Endothelial cell of umbilical vein (primary cell): ENCODE measurements around the gene BRWD1. TPM values are rescaled to one million over a fixed set of nuclear protein-coding genes. Genes with fewer than 3 reads are reported as not detected.

ENCODE experiments used
- BruUV-seq: library from RNA; stranded (reverse); fragments of 400-500 nt; replicated peaks from 2 replicates; lab custom pipeline; 2021; lab: Mats Ljungman, UMichigan
- CTCF ChIA-PET: fragments of 300-600, 350-600 bp; sonication (Branson Sonifier 250); formaldehyde crosslinking; loops from one replicate; lab custom pipeline; 2021; ENCODE audit warnings: antibody characterized with exemption, inconsistent platforms; lab: Charles Lee
- POLR2A ChIA-PET: fragments of 300-600, 350-600 bp; sonication (Branson Sonifier 250); formaldehyde crosslinking; loops from one replicate; lab custom pipeline; 2021; ENCODE audit warnings: antibody characterized with exemption, inconsistent platforms; lab: Charles Lee
- DNase-seq: peaks from one replicate; pipeline ENCODE4 v3.0.0-alpha.2; 2011; ENCODE audit warnings: low read depth, low spot score
- FAIRE-seq: peaks from 2 replicates; lab custom pipeline; 2011; peaks lifted over from hg19 to GRCh38; lab: Jason Lieb, UNC
- H2AFZ ChIP-seq: 2 replicates; pipeline ENCODE4 v1.6.0; 2012; ENCODE audit warnings: low read depth, low read length, control low read depth, inconsistent platforms
- H3K27ac ChIP-seq: 2 replicates; pipeline ENCODE4 v1.5.1; 2011; ENCODE audit warnings: low read depth, mild to moderate bottlenecking, control low read depth, low read length, moderate library complexity; ENCODE audit not compliant: insufficient read depth
- H3K27me3 ChIP-seq, 2 experiments: 2 replicates each; pipeline versions ENCODE4 v1.6.0 to v1.6.1; 2011; ENCODE audit warnings: low read length in 2 of 2, mixed read lengths in 1 of 2; ENCODE audit not compliant: control insufficient read depth in 2 of 2, insufficient read depth in 2 of 2
- H3K36me3 ChIP-seq, 2 experiments: 2 replicates in 1 of 2; 3 replicates in 1 of 2; pipeline ENCODE4 v1.5.1; 2011; ENCODE audit warnings: low read length in 2 of 2, mild to moderate bottlenecking in 1 of 2, moderate library complexity in 1 of 2; ENCODE audit not compliant: control insufficient read depth in 2 of 2, insufficient read depth in 2 of 2; ENCODE audit errors: extremely low read depth in 1 of 2
- H3K4me1 ChIP-seq: 3 replicates; pipeline ENCODE4 v1.5.1; 2011; ENCODE audit warnings: mild to moderate bottlenecking, low read length; ENCODE audit not compliant: control insufficient read depth, insufficient read depth; ENCODE audit errors: extremely low read depth
- H3K4me2 ChIP-seq: 2 replicates; pipeline ENCODE4 v1.6.1; 2011; ENCODE audit warnings: low read length, control low read depth, mixed read lengths; ENCODE audit not compliant: insufficient read depth
- H3K4me3 ChIP-seq, 3 experiments: fragments of 200-600 bp in 1 of 3; sonication (generic), shearing (Covaris generic) in 1 of 3; replicated peaks in 1 of 3; 2 replicates each; pipeline ENCODE4 v1.5.1; 2011 to 2016; ENCODE audit warnings: control low read depth in 3 of 3, low read length in 3 of 3, mild to moderate bottlenecking in 2 of 3, inconsistent platforms in 1 of 3, low read depth in 1 of 3, moderate library complexity in 1 of 3; ENCODE audit not compliant: insufficient read depth in 1 of 3
- H3K79me2 ChIP-seq: 2 replicates; pipeline ENCODE4 v1.6.0; 2012; ENCODE audit warnings: low read length, inconsistent platforms; ENCODE audit not compliant: control insufficient read depth, insufficient read depth
- H3K9ac ChIP-seq: replicated peaks from 2 replicates; pipeline ENCODE3; 2011; ENCODE audit warnings: low read length, control low read depth; ENCODE audit not compliant: insufficient read depth; ENCODE audit errors: extremely low read depth
- H3K9me1 ChIP-seq: replicated peaks from 3 replicates; pipeline ENCODE4 v1.6.0; 2011; ENCODE audit warnings: mild to moderate bottlenecking, low read length; ENCODE audit not compliant: control insufficient read depth, insufficient read depth; ENCODE audit errors: extremely low read depth
- H3K9me3 ChIP-seq: replicated peaks from 2 replicates; pipeline ENCODE4 v1.5.1; 2012; ENCODE audit warnings: low read length, inconsistent platforms; ENCODE audit not compliant: control insufficient read depth, insufficient read depth
- H4K20me1 ChIP-seq: replicated peaks from 2 replicates; pipeline ENCODE3; 2011; ENCODE audit warnings: mild to moderate bottlenecking, low read length; ENCODE audit not compliant: control insufficient read depth, insufficient read depth; ENCODE audit errors: extremely low read depth
- EZH2 ChIP-seq: IDR thresholded peaks from 2 replicates; pipeline ENCODE4 v1.6.1; 2012; ENCODE audit warnings: borderline replicate concordance, low read depth, mild to moderate bottlenecking, moderate library complexity, low read length, inconsistent platforms; ENCODE audit not compliant: severe bottlenecking
- FOS ChIP-seq: IDR thresholded peaks from 2 replicates; pipeline ENCODE4 v1.6.1; 2011; ENCODE audit warnings: mild to moderate bottlenecking, low read length, moderate library complexity, borderline replicate concordance; ENCODE audit not compliant: insufficient read depth
- GATA2 ChIP-seq: IDR thresholded peaks from 2 replicates; pipeline ENCODE4 v1.7.0; 2011; ENCODE audit warnings: low read depth, mild to moderate bottlenecking, moderate library complexity, mixed read lengths, low read length; ENCODE audit not compliant: insufficient read length, insufficient read depth
- JUN ChIP-seq: IDR thresholded peaks from 2 replicates; pipeline ENCODE4 v1.6.1; 2011; ENCODE audit warnings: borderline replicate concordance, low read depth; ENCODE audit not compliant: insufficient read length, insufficient read depth
- MYC ChIP-seq: IDR thresholded peaks from one replicate; pipeline ENCODE4 v1.6.1; 2011; ENCODE audit warnings: mild to moderate bottlenecking, low read depth, low read length
- POLR2A ChIP-seq: IDR thresholded peaks from 2 replicates; pipeline ENCODE4 v1.6.1; 2012; ENCODE audit warnings: low read depth, mild to moderate bottlenecking, control low read depth, low read length
- POLR2AphosphoS5 ChIP-seq: IDR thresholded peaks from 2 replicates; pipeline ENCODE4 v1.6.1; 2012; ENCODE audit warnings: low read depth, mild to moderate bottlenecking, control low read depth, low read length, moderate library complexity; ENCODE audit not compliant: insufficient read depth
- dilution Hi-C: fragments of 300-500 bp; cut with MboI; formaldehyde crosslinking; loops from one replicate; pipeline ENCODE4 v1.15.0; 2019; ENCODE audit warnings: low sequenced_read_pairs; ENCODE audit not compliant: extremely low pct_ligation_motif_present
- intact Hi-C: fragments of 100-400 bp; cut with micrococcal nuclease; formaldehyde crosslinking; loops from one replicate; pipeline ENCODE4 v1.10.0; 2022
- polyA plus RNA-seq, 4 experiments: library from polyadenylated mRNA; depleted of rRNA in 3 of 4; stranded (reverse) in 3 of 4; unstranded in 1 of 4; fragments of >200 nt; gene quantifications; 2 replicates each; pipeline versions ENCODE4 v1.2.1 to v1.2.3, GENCODE V29; 2011 to 2012; ENCODE audit warnings: missing spikeins in 1 of 4
- total RNA-seq: library from RNA; stranded (reverse); gene quantifications from 2 replicates; pipeline ENCODE4 v1.2.3, GENCODE V29; 2021
- TF ChIP-seq, protein P1 (sequence below): IDR thresholded peaks from 2 replicates; pipeline ENCODE4 v1.6.1; 2011; ENCODE audit not compliant: insufficient read depth, insufficient read length
- TF ChIP-seq, protein P2 (sequence below), 2 donors: IDR thresholded peaks; 1 replicate in 1 of 2; 2 replicates in 1 of 2; pipeline ENCODE4 v1.5.1; 2011; ENCODE audit warnings: low read length in 2 of 2, mild to moderate bottlenecking in 2 of 2, moderate library complexity in 2 of 2, control low read depth in 1 of 2, inconsistent platforms in 1 of 2, low read depth in 1 of 2; ENCODE audit not compliant: insufficient read depth in 1 of 2; ENCODE audit errors: extremely low read depth in 1 of 2

The BRWD1 gene
- total and polyA plus RNA-seq, 2 donors (not counting 3 experiments of a cell fraction or from before 2014, with no cell fraction given), result 6.1 to 33.2 TPM

DNA sequence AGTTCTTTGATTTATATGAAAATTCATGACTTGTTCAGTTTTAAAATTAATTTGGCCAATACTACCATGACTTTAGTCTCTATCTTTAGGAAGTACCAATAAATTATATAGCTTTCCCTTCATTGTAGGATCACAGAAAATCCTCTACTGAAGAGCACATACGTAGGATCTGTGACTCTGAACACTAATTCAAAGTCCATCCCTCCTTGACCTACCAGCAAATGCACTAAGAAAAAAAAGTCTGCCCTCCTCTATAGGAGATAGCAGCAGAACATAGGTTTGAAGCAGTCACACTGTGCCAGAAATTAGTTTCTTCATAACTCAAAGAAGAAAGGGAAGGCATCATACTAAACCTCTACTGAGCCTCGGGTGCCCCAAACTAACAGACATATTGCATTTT, 16.5 kb downstream of the BRWD1 start:
- H3K27me3 ChIP-seq, result no peaks in the 10 kb centered on the region
- no peak overlapping the region for H3K9ac ChIP-seq
- FAIRE-seq (no peak), DNase-seq (no peak)
- no peak overlapping the region for H3K4me3 ChIP-seq
- peaks cover 10% of the 10 kb centered on the region for H3K79me2 ChIP-seq
- no peak overlapping the region for H3K4me2 ChIP-seq
- H3K4me1 ChIP-seq, result no peaks in the 10 kb centered on the region
- intact Hi-C loops, result no loop called here
- BruUV-seq, result no TSS peak
- peaks cover 2% of the 10 kb centered on the region for H4K20me1 ChIP-seq
- TF ChIP-seq MYC (no peak), GATA2 (no peak), FOS (no peak), POLR2A (no peak), JUN (no peak), EZH2 (no peak), POLR2AphosphoS5 (no peak)
- TF ChIP-seq, protein P1, sequence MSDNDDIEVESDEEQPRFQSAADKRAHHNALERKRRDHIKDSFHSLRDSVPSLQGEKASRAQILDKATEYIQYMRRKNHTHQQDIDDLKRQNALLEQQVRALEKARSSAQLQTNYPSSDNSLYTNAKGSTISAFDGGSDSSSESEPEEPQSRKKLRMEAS, result no peak
- TF ChIP-seq, protein P2, sequence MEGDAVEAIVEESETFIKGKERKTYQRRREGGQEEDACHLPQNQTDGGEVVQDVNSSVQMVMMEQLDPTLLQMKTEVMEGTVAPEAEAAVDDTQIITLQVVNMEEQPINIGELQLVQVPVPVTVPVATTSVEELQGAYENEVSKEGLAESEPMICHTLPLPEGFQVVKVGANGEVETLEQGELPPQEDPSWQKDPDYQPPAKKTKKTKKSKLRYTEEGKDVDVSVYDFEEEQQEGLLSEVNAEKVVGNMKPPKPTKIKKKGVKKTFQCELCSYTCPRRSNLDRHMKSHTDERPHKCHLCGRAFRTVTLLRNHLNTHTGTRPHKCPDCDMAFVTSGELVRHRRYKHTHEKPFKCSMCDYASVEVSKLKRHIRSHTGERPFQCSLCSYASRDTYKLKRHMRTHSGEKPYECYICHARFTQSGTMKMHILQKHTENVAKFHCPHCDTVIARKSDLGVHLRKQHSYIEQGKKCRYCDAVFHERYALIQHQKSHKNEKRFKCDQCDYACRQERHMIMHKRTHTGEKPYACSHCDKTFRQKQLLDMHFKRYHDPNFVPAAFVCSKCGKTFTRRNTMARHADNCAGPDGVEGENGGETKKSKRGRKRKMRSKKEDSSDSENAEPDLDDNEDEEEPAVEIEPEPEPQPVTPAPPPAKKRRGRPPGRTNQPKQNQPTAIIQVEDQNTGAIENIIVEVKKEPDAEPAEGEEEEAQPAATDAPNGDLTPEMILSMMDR (IDR thresholded peaks at IDR 0.05; ENCODE audit: extremely low read depth in 1 of 2, insufficient read depth in 1 of 2, low read depth in 1 of 2, low read length in 2 of 2), result no peak
- CTCF ChIA-PET, result interaction anchor here (0.6 to 1.4 kb wide), 5 partner anchors 13 to 91 kb away, joined by 3 to 7 read pairs (median 4); no protein-coding TSS in a partner anchor
- POLR2A ChIA-PET, result no interaction called here
- dilution Hi-C loops, result no loop called here
- H3K27ac ChIP-seq, result no peak overlapping the region
- H2AFZ ChIP-seq, result no peak overlapping the region
- no peaks in the 10 kb centered on the region for H3K9me3 ChIP-seq
- H3K36me3 ChIP-seq, result peaks cover 5 to 11% of the 10 kb centered on the region in 2 experiments
- no peaks in the 10 kb centered on the region for H3K9me1 ChIP-seq
